HCT116 (cell line): ENCODE data around the gene TMEM271.
"Not testable (repeated sequence)": the region's sequence is repeated elsewhere in the genome, so short reads cannot be mapped to it uniquely, and the experiment has no call there.

Source experiments
- CTCF ChIP-seq, 3 experiments: fragments of 200-600 bp in 1 of 3; sonication (generic) in 1 of 3; IDR thresholded peaks in 2 of 3; conservative IDR thresholded peaks in 1 of 3; 2 replicates each; pipeline ENCODE4 v1.5.1; 2012 to 2017; ENCODE audit warnings: low read depth in 2 of 3, low read length in 2 of 3, antibody characterized with exemption in 1 of 3, borderline replicate concordance in 1 of 3, control low read depth in 1 of 3, mild to moderate bottlenecking in 1 of 3, mixed read lengths in 1 of 3, mixed run types in 1 of 3, moderate library complexity in 1 of 3; ENCODE audit not compliant: insufficient read depth in 1 of 3
- EZH2 ChIP-seq: fragments of 200-600 bp; sonication (generic); IDR thresholded peaks from 2 replicates; pipeline ENCODE4 v1.6.1; 2017; ENCODE audit warnings: antibody characterized with exemption, mixed run types

GRCh38 chr4:562458-562857 lies 13.6 kb downstream of the TMEM271 start:
- TF ChIP-seq CTCF (IDR thresholded peaks at IDR 0.05 in 2 of 3, conservative IDR thresholded peaks at IDR 0.05 in 1 of 3; ENCODE audit: borderline replicate concordance in 1 of 3, insufficient read depth in 1 of 3, low read depth in 2 of 3, low read length in 2 of 3); EZH2: not testable (repeated sequence)
